Gastroesophageal sphincter (tissue), 3 donors: ENCODE measurements around the gene GPR153.

ENCODE experiments used
- POLR2A ChIP-seq, 2 donors: fragments of 450-650 bp; IDR thresholded peaks; one replicate each; pipeline ENCODE4 v1.6.1; 2017; ENCODE audit warnings: antibody characterized with exemption in 2 of 2, mild to moderate bottlenecking in 2 of 2, moderate library complexity in 1 of 2
- POLR2AphosphoS5 ChIP-seq: sonication (generic); formaldehyde crosslinking; IDR thresholded peaks from one replicate; pipeline ENCODE4 v1.6.1; 2017; ENCODE audit warnings: antibody characterized with exemption
- TF ChIP-seq, protein P1 (sequence below), 4 experiments: fragments of 200-600 bp in 2 of 4; fragments of 450-650 bp in 2 of 4; sonication (generic) in 1 of 4; IDR thresholded peaks; one replicate each; pipeline ENCODE4 v1.5.1; 2017 to 2019; ENCODE audit warnings: antibody characterized with exemption in 4 of 4, mild to moderate bottlenecking in 2 of 4, moderate library complexity in 2 of 4

GRCh38 chr1:6298940-6299465, 38.1 kb upstream of the GPR153 start:
- TF ChIP-seq, protein P1, sequence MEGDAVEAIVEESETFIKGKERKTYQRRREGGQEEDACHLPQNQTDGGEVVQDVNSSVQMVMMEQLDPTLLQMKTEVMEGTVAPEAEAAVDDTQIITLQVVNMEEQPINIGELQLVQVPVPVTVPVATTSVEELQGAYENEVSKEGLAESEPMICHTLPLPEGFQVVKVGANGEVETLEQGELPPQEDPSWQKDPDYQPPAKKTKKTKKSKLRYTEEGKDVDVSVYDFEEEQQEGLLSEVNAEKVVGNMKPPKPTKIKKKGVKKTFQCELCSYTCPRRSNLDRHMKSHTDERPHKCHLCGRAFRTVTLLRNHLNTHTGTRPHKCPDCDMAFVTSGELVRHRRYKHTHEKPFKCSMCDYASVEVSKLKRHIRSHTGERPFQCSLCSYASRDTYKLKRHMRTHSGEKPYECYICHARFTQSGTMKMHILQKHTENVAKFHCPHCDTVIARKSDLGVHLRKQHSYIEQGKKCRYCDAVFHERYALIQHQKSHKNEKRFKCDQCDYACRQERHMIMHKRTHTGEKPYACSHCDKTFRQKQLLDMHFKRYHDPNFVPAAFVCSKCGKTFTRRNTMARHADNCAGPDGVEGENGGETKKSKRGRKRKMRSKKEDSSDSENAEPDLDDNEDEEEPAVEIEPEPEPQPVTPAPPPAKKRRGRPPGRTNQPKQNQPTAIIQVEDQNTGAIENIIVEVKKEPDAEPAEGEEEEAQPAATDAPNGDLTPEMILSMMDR (IDR thresholded peaks at IDR 0.05), result no peak
- no peak for TF ChIP-seq POLR2A (IDR thresholded peaks at IDR 0.05)
- no peak for TF ChIP-seq POLR2AphosphoS5
